ENCODE measurements around the gene SOX18.

SOX18 gene

DNA sequence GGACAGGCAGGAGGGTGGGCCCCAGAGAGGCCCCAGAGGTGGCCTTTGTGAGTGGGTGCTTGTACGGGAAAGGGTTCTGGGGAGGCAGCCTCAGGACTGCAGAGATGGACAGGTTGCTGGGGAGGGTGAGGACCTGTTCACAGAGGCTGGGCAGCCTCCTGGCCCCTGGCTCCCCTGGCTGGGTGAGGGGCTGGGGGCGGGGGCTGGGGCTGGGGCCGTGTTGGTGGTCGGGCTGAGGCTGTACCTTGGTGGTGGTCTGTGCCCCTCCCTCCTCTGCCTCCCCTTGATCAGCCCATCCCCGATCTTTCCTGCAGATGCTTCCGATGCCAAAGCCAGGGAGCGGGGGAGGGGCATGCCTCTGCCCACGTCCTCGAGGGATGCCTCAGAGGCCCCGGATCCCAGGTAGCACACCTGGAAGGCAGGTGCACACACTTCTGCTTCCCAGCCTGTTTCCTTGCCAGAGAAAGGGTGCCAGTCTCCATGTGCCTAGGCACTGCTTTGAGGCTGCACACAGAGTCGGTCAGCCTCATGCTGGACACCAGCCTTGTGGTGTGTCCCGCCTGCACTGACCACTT lies 18.4 kb upstream of the SOX18 start:
- DNase-seq = no peak

DNA sequence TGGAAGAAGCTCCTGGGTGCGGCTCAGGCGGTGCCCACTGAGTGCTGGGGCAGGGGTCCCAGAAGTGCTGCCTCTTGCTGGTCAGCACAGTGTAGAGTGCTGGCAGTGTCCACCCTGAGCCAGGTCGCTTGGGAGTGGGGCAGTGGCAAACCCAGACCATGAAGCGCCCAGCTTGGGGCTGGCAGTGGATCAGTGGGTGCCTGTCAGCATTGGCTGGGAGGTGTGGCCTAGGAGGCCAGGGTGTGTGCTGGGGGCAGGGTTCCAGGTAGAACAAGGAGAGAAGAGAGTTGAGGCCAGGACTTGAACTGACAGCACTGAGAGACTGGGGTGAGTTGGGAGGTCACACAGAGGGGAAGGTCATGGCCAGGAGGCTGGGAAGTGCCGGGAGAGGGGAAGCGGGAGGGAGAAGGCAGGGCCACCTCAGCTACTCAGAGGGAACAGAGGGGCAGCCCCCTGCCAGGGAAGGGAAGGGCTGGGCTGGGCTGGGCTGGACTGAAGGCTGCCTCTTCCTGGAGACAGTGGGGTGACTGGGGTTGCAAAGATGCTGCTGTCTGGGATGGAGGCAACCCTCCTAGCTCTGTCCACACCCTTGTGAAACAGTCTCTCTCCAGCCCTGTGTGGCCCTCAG lies 17.7 kb upstream of the SOX18 start:
- no peak for DNase-seq

DNA sequence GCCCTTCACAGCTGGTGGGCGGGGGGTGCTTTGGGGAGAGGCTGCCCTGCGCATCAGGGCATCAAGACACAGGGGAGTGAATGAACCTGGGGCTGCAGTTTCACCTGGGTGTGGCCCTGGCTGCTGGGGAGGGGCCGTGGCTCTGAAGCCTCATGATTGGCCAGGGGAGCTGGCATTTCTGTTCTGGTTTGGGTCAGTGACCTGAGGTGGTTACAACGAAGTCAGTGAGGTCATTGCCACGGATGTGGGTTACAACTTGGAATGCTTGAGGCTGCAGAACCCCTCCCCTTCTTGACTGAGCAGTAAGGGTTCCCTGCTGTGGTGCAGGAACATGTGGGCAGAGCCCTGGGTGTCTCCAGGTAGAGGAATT lies 16.5 kb upstream of the SOX18 start:
- no peak for DNase-seq

DNA sequence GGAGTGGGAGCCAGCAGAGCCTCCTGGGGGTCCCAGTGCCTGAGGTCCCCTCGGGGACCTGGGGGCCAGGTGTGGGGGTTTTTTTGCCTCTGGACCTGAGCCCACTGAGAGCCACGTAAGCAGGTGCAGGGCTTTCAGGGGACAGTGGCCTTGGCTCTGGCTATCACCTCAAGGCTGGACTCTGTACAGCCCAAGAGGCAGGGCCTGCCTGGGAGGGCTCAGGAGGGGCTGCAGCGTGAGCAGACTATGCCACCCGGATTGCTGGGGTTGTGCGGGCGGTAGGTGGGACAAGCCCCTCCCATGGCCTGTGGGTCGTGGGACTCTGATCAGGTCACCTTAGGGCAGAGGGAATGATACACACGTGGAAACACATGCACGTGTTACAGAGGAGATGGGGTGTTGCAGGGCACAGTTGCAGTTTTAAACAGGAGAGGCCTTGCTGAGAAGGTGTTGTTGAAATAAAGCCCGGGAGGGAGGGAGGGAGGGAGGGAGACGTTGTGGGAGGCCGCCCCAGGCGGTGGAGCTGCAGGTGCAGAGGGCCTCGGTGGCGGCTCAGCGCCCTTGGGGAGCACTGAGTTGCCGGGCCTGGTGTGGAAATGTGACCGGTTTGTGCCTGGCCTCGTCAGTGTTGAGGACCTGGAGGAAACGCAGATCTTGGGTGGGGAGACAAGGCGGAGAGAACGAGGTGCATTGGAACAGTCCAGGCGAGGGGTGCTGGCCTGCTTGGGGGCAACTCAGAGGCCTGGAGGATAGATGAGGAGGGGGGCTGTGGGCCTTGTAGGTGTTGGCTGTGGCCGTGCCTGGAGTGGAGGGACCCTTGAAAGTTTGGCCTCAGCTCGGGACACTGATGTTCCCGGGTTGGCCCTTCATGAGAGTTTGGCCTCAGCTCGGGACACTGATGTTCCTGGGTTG lies 15.9 kb upstream of the SOX18 start:
- no peak for DNase-seq

DNA sequence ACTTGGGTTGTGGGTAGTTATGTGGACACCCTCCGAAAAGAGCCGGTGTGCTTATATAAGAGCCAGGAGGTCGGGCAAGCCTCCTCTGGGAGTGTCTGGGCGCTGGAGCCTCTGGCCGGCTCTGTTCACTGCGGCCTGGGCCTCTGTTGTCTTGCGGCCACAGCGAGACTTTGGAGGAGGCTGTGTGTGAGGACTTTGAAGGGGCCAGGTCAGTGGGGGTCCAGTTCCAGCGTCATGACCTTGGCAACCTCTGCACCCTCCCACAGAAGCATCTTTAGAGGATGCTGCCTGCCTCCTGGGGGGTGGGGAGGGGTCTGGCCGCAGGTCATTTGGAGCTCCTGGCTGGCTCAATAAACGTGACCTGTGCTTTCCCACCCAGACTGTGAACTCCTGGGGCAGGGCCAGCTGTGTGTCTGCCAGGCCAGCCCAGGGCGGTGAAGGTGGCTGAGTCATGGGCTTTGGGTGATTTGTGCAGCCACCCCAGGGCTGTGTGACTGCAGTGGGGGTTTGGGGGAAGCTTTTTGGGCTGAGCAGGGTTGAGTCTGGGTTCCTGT lies 14.8 kb upstream of the SOX18 start:
- DNase-seq = no peak

DNA sequence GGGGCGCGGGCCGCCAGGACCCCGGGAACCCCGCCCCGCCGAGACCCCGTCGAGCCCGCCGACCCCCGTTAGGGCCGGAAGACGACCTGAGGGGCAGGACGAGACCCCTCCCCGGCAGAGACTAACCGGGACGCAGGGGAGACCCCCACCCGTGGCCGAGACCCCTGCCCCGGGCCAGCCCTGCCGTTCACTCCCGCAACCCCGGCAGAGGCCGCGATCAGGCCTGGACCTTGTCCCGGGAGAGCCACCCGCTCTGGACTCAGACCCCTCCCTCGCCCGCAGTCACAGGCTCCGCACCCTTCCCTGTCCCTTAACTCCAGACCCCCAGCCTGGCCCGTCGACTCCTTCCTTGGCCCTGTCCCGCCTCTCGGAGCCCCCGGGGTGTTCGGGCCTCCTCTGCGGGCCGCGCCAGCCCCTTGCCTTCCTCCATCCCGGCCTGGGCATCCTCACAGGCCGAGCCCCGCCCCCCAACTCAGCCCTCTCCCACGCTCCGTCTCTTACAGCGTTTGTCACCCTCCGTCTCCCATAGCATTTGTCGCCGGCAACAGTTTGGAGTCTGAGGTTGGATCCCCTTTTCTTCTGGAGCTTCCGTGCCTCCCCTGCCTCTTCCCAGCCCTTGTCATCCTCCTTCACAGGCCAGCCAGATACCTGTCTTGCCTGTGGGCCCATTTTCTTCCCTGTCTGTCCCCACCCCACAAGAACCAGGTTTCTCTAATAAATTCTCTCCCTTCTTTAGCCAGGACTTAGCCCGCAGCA lies 14.1 kb upstream of the SOX18 start:
- DNase-seq = no peak

DNA sequence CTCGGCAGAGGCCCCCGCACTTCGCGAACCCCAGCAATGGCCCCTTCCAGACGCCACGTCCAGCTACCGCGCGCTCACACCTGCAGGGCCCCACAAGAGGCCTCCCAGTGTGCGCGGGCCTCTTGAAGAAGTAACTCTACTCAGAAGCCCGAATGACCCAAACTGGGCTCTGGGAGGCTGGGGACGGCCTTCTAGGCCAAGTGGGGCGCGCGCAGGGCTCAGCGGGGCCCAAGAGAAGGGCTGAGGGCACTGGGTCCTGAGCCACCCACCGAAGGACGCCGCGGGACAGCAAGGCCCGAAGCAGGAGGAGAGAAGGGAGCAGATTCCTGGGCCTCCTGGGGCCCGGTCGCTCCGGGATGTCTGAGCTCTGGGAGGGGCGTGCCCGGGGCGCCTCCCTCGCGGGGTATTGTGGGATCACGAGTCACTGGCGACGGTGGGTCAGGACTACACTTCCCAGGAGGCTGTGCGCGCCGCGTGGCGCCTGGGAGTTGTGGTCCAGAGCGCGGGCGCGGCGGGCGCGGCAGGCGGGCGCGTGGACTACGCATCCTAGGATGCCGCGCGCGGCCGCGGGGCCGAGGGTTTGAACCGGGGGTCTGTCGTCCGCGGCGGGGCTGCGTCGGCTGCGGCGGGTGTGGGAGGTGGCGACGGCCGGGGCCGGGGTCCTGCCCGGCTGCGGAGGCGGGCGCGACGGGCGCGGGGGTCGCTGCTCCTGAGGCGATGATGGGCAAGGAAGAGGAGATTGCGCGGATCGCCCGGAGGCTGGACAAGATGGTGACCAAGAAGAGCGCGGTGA lies 13.4 kb upstream of the SOX18 start, which contains the start of gene TCEA2:
Gene TCEA2 (plus strand): TSS at position 603 of the 793 bp plus-strand sequence. CDS start 115 bp downstream, at position 718.
- peak; percentile 100 for DNase-seq

DNA sequence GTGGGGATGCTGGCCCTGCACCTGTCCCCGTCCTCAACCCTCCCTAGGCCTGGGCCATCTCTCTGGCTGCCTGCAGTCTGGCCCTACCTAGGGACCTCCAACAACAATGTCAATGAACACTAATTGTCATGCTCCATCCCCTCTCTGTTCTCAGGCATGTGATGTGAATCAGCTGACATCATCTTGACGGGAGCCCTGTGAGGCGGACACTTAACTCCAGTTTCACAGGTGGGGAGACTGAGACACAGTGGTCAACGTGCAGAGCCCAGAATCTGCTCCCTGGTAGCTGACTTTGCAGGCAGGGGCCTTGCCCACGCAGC lies 12.8 kb upstream of the SOX18 start:
- DNase-seq = no peak

DNA sequence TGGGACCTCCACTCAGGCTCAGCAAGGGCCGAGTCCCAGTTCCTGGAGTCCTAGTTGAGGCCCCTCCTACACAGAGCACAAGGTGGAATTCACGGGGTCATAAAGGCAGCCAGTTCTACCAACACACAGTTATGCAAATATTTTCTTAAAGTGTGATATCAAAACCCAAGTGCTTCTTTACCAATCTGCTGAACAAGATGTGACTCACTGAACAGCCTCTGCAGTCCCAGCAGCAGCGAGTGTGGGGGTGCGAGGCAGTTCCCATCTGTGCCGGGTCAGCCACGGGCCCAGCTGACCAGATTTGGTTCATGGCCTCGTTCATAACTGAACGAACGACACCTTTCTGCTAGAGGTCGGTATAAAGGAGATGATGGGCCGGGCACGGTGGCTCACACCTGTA lies 9.1 kb upstream of the SOX18 start:
- DNase-seq = no peak

DNA sequence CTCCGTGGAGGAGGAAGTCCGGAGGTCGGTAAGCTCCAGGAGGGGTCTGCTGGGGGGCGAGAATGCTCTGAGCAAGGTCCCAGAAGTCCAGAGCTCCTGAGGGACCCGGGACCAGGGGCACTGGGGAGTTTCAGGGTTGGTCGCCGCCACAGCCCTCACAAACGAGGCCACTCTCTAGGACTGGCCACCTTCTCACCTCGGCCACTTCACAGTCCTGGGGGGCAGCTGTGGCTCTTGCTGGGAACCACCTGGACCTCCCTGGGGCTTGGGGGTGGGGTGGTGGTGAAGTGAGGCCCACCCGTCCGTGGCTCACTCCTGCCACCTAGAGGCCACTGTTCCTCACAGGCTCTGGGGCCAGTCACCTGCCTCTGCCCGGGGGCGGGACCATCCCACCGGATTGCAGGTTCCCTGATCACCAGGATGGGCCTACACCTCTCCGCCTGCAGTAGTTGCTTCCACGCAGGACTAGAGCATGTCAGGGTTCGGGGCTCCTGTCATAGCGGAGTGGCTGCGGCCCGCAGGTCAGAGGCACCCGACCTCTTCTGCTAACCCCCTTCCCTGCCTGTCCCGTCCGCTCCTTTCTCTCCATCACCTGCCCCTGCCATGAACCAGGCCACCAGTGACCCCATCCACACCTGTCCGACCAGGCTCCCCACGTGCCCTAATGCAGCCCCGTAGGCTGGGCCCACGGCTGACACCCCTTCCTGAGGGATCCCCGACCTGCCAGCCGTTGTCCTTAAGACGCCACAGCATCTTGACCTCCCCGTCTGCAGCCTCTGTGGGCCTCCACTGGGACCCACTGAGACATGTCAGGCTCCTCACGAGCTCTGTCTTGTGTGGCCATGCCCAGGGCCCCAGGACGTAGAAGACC lies 8.4 kb upstream of the SOX18 start:
- DNase-seq = peak; percentile 100

DNA sequence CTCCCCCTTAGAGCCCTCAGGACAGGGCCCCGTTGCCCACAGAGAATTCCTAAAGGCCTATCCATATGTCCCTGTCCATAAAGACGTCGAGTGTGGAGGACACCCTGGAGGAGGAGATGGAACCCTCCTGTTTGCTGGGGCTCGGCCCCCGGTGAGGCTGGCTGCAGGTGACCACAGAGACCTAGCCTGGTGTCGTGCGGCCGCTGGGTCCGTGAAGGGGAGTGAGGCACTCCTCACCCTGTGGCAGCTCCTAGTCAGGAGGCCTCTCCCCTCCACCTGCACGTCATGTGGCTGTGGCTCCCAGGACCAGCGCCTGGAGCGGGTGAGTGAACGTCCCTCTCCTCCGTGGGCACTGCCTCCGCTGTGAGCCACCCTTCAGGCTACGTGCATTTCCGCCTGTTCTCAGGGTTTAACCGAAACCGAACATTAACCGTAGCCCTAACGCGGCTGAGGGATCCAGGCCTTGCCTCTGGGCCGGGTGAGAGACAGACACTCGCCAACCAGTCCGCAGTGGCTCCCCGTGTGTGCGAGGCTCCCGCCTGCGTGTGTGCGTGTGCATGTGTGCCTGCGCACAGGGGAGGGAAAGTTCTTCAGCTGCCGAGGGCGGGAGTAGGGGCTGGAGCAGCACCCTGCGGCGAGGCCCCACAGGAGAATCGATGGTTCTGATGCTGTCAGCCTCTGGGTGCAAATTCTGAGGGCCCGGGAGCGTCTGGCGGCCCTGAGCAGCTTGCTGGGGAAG lies 7.6 kb upstream of the SOX18 start:
- DNase-seq = no peak

DNA sequence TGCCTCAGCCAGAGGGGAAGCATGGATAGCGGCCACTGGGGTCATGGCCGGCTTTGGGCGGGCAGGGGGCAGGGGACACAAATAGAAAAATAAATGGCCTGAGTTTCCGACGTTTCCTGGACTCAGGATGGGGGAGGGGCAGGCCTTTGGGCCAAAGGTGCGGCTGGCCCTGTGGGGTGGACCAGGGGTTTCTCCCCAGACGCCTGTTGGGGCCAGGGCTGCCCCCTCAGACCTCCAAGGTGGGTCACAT lies 7.1 kb upstream of the SOX18 start:
- DNase-seq = no peak

DNA sequence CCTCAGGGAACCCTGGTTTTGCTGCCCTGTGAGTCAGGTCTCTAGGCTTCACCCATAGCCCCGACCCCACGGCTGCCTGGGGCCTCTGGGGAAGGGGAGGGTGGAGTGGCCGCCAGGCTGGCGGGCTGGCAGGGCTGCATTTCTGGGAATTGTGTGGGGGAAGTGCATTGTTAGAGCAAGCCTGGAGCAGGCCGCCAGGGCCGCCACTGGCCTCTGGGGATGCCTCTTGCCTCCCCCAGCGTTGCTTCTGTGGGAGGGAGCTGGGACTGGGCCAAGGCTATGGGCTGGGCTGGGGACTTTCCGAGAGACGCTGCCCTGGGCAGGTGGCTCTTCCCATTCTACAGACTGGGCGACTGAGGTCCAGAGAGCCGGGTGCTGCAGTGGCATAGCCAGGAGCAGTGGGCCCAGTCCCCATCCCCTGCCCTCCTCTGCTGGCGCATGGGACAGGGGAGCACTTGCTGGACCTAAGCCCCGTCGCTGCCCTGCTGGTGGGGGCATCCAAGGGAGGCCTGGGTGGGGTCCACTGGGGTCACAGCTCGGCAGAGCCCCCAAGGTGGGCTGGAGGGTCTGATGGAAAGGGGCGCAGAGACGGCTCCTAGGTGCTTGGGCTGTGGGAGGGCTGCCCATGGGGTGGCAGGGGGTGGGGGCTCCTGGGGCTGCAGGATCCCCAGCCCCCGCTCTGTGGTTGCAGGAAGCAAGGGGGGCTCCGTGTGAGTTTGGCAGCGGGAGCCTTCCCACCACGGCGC lies 6.6 kb upstream of the SOX18 start:
- DNase-seq = no peak

DNA sequence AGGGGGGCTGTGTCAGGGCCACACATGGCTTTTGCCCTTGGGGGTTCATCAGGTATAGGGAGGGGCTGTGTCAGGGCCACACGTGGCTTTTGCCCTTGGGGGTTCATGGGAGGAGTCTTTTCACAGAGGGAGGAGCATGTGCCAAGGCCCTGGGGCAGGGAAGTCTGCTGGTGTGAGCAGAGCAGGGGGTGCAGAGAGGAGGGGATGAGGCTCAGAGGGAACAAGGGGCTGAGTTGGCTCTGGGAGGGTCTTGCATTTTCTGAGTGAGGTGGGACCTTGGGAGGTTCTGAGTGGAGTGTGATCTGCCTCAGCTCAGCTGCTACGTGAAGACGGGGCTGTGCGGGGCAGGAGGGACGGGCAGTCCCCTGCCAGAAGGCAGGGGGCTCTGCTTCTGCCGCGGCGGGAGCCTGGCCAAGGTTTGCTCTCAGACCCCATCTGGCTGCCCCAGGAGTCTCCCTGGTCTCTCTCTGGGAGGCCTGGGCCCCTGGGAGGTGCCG lies 6.0 kb upstream of the SOX18 start:
- DNase-seq = no peak

DNA sequence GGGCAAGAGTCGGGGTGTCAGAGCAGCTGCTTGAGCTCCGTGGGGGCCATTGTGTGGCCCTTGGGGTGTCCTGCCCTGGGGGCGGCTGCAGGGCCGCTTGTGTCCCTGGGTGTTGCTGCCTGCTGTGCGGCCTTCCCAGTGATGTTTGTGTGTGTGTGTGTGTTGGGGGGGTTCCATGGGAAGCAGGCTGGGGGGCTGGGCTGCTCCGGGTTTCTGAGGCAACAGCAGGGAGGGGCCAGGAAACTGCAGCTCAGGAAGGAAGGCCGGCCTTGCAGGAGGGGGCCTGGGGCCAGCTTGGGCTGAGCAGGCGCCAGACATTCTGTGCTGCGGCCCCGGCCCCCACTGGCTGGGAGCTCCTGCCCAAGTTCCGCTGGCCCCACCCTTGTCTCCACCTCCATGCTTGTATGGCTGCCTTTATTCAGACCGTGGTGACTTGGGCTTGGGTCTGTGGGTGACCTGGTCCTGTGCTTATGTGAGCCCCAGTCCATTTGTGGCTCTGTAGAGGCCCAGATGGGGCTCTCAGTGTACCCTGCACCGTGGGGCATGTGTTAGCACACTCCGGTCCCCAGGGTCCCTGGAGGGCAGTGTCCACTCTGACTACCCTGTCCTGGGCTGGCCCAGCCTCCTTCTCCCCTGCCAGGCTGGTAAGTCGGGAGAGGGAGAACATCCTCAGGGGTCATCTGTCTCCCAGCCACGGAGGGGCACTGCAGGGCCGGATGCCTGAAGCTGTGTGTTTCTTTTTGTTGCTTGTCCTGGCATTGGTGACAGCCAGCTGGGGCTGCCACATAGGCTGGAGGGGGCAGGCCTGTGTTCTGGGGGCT lies 4.6 kb upstream of the SOX18 start:
- DNase-seq = peak; percentile 98

DNA sequence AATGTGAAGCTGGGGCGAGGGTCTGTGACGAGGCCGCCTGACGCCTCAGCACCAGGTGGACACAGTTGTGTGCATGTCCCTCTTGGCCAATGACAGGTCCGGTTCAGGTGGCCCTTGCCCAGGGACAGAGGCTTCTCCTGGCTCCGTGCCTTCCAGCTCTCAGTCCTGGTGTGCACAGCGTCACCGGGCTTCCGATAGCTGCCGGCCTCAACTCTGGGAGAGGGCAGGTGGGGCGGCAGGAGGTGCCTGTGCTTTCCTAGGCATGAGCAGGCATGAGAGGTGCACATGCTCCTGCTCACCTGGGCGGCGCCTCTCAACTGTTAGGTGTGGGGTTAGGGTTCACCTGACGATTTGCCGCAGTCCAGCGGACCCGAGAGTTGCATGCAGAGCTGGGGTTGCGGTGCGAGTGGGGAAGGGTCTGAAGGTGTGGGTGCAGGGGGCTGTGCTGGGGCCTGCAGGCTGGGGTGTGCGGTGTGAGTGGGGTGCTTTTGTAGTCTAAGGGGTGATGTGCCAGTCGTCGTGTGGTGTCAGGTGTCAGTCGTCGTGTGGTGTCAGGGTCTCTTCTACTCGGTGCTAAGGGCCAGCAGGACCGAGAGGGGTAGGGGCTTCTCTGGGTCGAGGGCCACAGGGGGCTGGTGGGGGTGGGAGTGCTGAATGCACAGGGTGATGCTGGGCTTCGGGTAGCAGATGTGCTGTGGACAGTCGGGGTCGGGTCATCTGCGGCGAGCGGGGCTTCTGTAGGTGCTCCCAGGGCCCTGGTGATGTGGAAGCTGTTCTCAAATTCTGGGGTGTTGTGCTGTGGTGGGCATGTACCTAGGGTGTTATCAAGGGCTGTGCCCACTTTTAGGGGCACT lies 3.8 kb upstream of the SOX18 start:
- no peak for DNase-seq

DNA sequence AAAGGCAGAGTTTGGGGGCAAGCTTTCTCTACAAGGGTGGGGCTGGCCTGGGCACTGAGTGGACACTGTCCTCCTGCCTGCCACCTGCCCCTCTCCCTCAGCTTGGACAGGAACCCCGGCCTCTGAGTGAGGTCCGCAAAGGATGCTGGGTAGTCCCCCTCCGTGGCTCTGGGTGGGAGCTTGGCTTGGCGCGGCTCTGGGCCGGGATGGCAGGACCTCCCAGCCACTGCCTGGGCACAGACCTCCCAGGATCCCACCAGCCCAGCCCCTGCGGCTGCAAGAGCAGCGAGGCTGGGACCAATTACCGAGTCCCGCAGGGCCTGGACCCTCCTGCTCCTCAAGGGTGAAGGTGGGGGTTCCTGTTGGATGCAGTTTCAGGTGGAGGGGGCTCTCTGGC lies 2.9 kb upstream of the SOX18 start:
- no peak for DNase-seq
